Mammary epithelial cell (primary cell): ENCODE results near the gene ANXA3.

Source experiments
- EZH2 ChIP-seq: IDR thresholded peaks from 2 replicates; pipeline ENCODE4 v1.6.1; 2012; ENCODE audit warnings: low read length, inconsistent platforms, borderline replicate concordance
- TF ChIP-seq, protein P1 (sequence below), 2 donors: IDR thresholded peaks in 1 of 2; conservative IDR thresholded peaks in 1 of 2; 2 replicates each; pipeline ENCODE4 v1.5.1; 2011 to 2012; ENCODE audit warnings: inconsistent platforms in 2 of 2, low read length in 2 of 2, mild to moderate bottlenecking in 2 of 2, control low read depth in 1 of 2, low read depth in 1 of 2; ENCODE audit not compliant: insufficient read depth in 1 of 2; ENCODE audit errors: extremely low read depth in 1 of 2

DNA sequence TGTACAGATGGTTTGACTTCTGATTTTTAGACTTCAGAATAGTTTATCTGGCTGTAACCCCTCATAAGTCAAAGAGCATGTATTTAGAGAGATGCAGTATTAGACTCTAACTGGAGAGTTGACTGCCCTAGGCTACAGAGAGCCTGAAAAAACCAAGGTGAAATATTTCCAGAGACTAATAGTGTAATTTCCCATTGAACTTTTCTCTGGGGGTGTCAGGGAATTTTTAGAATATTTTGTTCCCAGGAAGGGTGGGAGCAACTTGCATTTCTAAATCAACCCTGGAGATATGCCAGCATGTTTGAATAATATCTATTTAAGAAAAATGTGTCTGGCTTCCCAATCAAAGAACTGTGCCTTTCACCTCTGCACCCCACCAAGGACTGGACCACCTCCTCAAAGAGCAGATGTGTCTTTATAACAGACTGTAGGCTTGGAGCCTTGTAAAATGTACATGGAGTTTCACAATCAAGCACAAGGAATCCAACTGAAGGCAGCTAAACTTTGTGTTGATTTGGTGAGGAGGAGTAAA is 2.0 kb downstream of the ANXA3 start:
- TF ChIP-seq EZH2, result no peak
- TF ChIP-seq, protein P1, sequence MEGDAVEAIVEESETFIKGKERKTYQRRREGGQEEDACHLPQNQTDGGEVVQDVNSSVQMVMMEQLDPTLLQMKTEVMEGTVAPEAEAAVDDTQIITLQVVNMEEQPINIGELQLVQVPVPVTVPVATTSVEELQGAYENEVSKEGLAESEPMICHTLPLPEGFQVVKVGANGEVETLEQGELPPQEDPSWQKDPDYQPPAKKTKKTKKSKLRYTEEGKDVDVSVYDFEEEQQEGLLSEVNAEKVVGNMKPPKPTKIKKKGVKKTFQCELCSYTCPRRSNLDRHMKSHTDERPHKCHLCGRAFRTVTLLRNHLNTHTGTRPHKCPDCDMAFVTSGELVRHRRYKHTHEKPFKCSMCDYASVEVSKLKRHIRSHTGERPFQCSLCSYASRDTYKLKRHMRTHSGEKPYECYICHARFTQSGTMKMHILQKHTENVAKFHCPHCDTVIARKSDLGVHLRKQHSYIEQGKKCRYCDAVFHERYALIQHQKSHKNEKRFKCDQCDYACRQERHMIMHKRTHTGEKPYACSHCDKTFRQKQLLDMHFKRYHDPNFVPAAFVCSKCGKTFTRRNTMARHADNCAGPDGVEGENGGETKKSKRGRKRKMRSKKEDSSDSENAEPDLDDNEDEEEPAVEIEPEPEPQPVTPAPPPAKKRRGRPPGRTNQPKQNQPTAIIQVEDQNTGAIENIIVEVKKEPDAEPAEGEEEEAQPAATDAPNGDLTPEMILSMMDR (conservative IDR thresholded peaks at IDR 0.05 in 1 of 2, IDR thresholded peaks at IDR 0.05 in 1 of 2; ENCODE audit: extremely low read depth in 1 of 2, insufficient read depth in 1 of 2, low read depth in 1 of 2, low read length in 2 of 2), result no peak
